IMR-90 (cell line): Measurements from ENCODE around the gene FRMD5. TPM values are rescaled to one million over a fixed set of nuclear protein-coding genes. Genes with fewer than 3 reads are reported as not detected.

Experiments
- ATAC-seq: fragments of 200-7000 bp; cut with Tn5 transposase; 2 replicates; pipeline ENCODE4 v1.9.1; 2020; ENCODE audit warnings: low read depth, mild to moderate bottlenecking, moderate library complexity
- BruUV-seq: library from RNA; stranded (reverse); fragments of 400-500 nt; replicated peaks from 2 replicates; lab custom pipeline; 2021; lab: Mats Ljungman, UMichigan
- CTCF ChIA-PET: fragments of 300-600 bp; formaldehyde crosslinking; extraction: SDS; loops from one replicate; lab custom pipeline; 2021; ENCODE audit warnings: antibody characterized with exemption; lab: Yijun Ruan, JAX
- POLR2A ChIA-PET: fragments of 300-600 bp; sonication (Branson Sonifier 250); formaldehyde crosslinking; loops from one replicate; lab custom pipeline; 2022; ENCODE audit warnings: antibody characterized with exemption; ENCODE audit not compliant: unreplicated experiment; lab: Charles Lee
- DNase-seq: peaks from one replicate; pipeline ENCODE4 v3.0.0; 2013
- H2AFZ ChIP-seq: replicated peaks from 2 replicates; pipeline ENCODE3; 2013; ENCODE audit warnings: low read length, mild to moderate bottlenecking; ENCODE audit not compliant: poor library complexity
- H2AK5ac ChIP-seq: 2 replicates; pipeline ENCODE4 v1.6.1; 2013; ENCODE audit warnings: low read depth, low read length, inconsistent platforms
- H2AK9ac ChIP-seq: replicated peaks from 2 replicates; pipeline ENCODE3; 2013; ENCODE audit warnings: mild to moderate bottlenecking, low read depth, low read length, moderate library complexity; ENCODE audit not compliant: poor library complexity
- H2BK120ac ChIP-seq: 2 replicates; pipeline ENCODE4 v1.6.1; 2013; ENCODE audit warnings: low read depth, low read length, inconsistent platforms
- H2BK15ac ChIP-seq: 3 replicates; pipeline ENCODE4 v1.6.1; 2013; ENCODE audit warnings: low read depth, low read length, inconsistent platforms
- H2BK20ac ChIP-seq: 2 replicates; pipeline ENCODE4 v1.6.1; 2013; ENCODE audit warnings: low read depth, mild to moderate bottlenecking, inconsistent platforms, low read length, moderate library complexity
- H2BK5ac ChIP-seq: 2 replicates; pipeline ENCODE4 v1.6.1; 2013; ENCODE audit warnings: mild to moderate bottlenecking, low read depth, low read length, inconsistent platforms; ENCODE audit not compliant: poor library complexity, severe bottlenecking
- H3K14ac ChIP-seq: replicated peaks from 2 replicates; pipeline ENCODE4 v1.6.1; 2013; ENCODE audit warnings: low read depth, low read length, inconsistent platforms
- H3K18ac ChIP-seq: 2 replicates; pipeline ENCODE4 v1.6.1; 2013; ENCODE audit warnings: low read depth, low read length, control low read depth
- H3K23ac ChIP-seq: 2 replicates; pipeline ENCODE4 v1.6.1; 2013; ENCODE audit warnings: low read depth, low read length, inconsistent platforms
- H3K27ac ChIP-seq: 2 replicates; pipeline ENCODE4 v1.5.1; 2013; ENCODE audit warnings: mild to moderate bottlenecking, control low read depth, low read length; ENCODE audit not compliant: insufficient read depth
- H3K27me3 ChIP-seq: 2 replicates; pipeline ENCODE4 v1.6.1; 2013; ENCODE audit warnings: low read length; ENCODE audit not compliant: control insufficient read depth, insufficient read depth
- H3K36me3 ChIP-seq: 2 replicates; pipeline ENCODE4 v1.6.1; 2013; ENCODE audit warnings: low read length, mixed read lengths; ENCODE audit not compliant: control insufficient read depth, insufficient read depth
- H3K4ac ChIP-seq: 2 replicates; pipeline ENCODE4 v1.6.1; 2013; ENCODE audit warnings: low read depth, low read length, inconsistent platforms
- H3K4me1 ChIP-seq: 2 replicates; pipeline ENCODE4 v1.6.1; 2013; ENCODE audit warnings: low read length, mixed read lengths; ENCODE audit not compliant: control insufficient read depth, insufficient read depth
- H3K4me2 ChIP-seq: 2 replicates; pipeline ENCODE4 v1.6.1; 2013; ENCODE audit warnings: low read depth, mild to moderate bottlenecking, control low read depth, low read length, moderate library complexity
- H3K4me3 ChIP-seq: 2 replicates; pipeline ENCODE4 v1.5.1; 2013; ENCODE audit warnings: low read depth, mild to moderate bottlenecking, control low read depth, low read length, moderate library complexity; ENCODE audit not compliant: insufficient read depth
- H3K56ac ChIP-seq: 2 replicates; pipeline ENCODE4 v1.6.1; 2013; ENCODE audit warnings: low read length, inconsistent platforms; ENCODE audit not compliant: insufficient read depth; ENCODE audit errors: extremely low read depth
- H3K79me1 ChIP-seq, 2 experiments: 2 replicates each; pipeline ENCODE4 v1.6.1; 2013; ENCODE audit warnings: low read length in 2 of 2, inconsistent platforms in 1 of 2, low read depth in 1 of 2
- H3K9ac ChIP-seq: 2 replicates; pipeline ENCODE4 v1.6.1; 2013; ENCODE audit warnings: low read depth, low read length, control low read depth
- H3K9me1 ChIP-seq: 2 replicates; pipeline ENCODE4 v1.6.1; 2013; ENCODE audit warnings: low read length, inconsistent platforms; ENCODE audit not compliant: insufficient read depth
- H3K9me3 ChIP-seq: 2 replicates; pipeline ENCODE4 v1.6.1; 2013; ENCODE audit warnings: low read length; ENCODE audit not compliant: control insufficient read depth, insufficient read depth
- H4K20me1 ChIP-seq: 2 replicates; pipeline ENCODE4 v1.6.1; 2013; ENCODE audit warnings: low read length, inconsistent platforms; ENCODE audit not compliant: insufficient read depth
- H4K5ac ChIP-seq: 2 replicates; pipeline ENCODE4 v1.6.1; 2013; ENCODE audit warnings: mild to moderate bottlenecking, low read depth, low read length, control low read depth
- H4K8ac ChIP-seq, 2 experiments: 2 replicates each; pipeline ENCODE4 v1.6.1; 2013; ENCODE audit warnings: low read depth in 2 of 2, low read length in 2 of 2, control low read depth in 1 of 2, inconsistent platforms in 1 of 2
- H4K91ac ChIP-seq: 2 replicates; pipeline ENCODE4 v1.6.1; 2013; ENCODE audit warnings: low read depth, low read length, inconsistent platforms; ENCODE audit not compliant: insufficient read depth
- BHLHE40 ChIP-seq: fragments of 150-350 bp; IDR thresholded peaks from 2 replicates; pipeline ENCODE4 v1.6.1; 2016; ENCODE audit warnings: mild to moderate bottlenecking, low read depth, low read length
- CEBPB ChIP-seq: IDR thresholded peaks from 2 replicates; pipeline ENCODE4 v1.6.1; 2012; ENCODE audit warnings: low read depth, low read length, improper control_type of control experiment
- CHD1 ChIP-seq: IDR thresholded peaks from 2 replicates; pipeline ENCODE4 v1.6.1; 2012; ENCODE audit warnings: low read depth, low read length, improper control_type of control experiment
- FOS ChIP-seq: fragments of 150-350 bp; IDR thresholded peaks from 2 replicates; pipeline ENCODE4 v1.6.1; 2016; ENCODE audit warnings: low read depth, low read length
- MAFK ChIP-seq: IDR thresholded peaks from 2 replicates; pipeline ENCODE4 v1.6.1; 2012; ENCODE audit warnings: low read depth, low read length, improper control_type of control experiment
- MAZ ChIP-seq: IDR thresholded peaks from 2 replicates; pipeline ENCODE4 v1.6.1; 2012; ENCODE audit warnings: low read depth, mild to moderate bottlenecking, low read length, improper control_type of control experiment, moderate library complexity, borderline replicate concordance
- MXI1 ChIP-seq: IDR thresholded peaks from 2 replicates; pipeline ENCODE4 v1.6.1; 2012; ENCODE audit warnings: low read depth, mild to moderate bottlenecking, low read length, moderate library complexity, borderline replicate concordance
- NFE2L2 ChIP-seq: fragments of 150-350 bp; IDR thresholded peaks from 2 replicates; pipeline ENCODE4 v1.6.1; 2016; ENCODE audit warnings: low read depth, mild to moderate bottlenecking, low read length
- POLR2A ChIP-seq: IDR thresholded peaks from 2 replicates; pipeline ENCODE4 v1.6.1; 2012; ENCODE audit warnings: mild to moderate bottlenecking, low read depth, low read length
- RAD21 ChIP-seq: IDR thresholded peaks from 2 replicates; pipeline ENCODE4 v1.6.1; 2012; ENCODE audit warnings: low read length, improper control_type of control experiment
- RCOR1 ChIP-seq: IDR thresholded peaks from 2 replicates; pipeline ENCODE4 v1.6.1; 2012; ENCODE audit warnings: mild to moderate bottlenecking, low read length, improper control_type of control experiment; ENCODE audit not compliant: insufficient replicate concordance
- SMC3 ChIP-seq: fragments of 150-350 bp; IDR thresholded peaks from 2 replicates; pipeline ENCODE4 v1.6.1; 2016; ENCODE audit warnings: low read depth, mild to moderate bottlenecking, antibody characterized with exemption, low read length, moderate library complexity
- USF2 ChIP-seq: fragments of 150-350 bp; IDR thresholded peaks from 2 replicates; pipeline ENCODE4 v1.6.1; 2017; ENCODE audit warnings: mild to moderate bottlenecking, antibody characterized with exemption, low read length, low read depth
- WGBS, 2 experiments: methylation state at CpG; one replicate each; pipeline versions ENCODE4 v1.1.5 to v1.1.7; 2013; ENCODE audit warnings: missing lambda C conversion rate in 2 of 2; ENCODE audit not compliant: insufficient read length in 1 of 2; ENCODE audit errors: extremely low coverage in 2 of 2; 5-methylcytosine and 5-hydroxymethylcytosine counted together
- dilution Hi-C: fragments of 300-500 bp; cut with HindIII; formaldehyde crosslinking; loops from one replicate; pipeline ENCODE4 v1.14.3; 2018; ENCODE audit warnings: low sequenced_read_pairs; ENCODE audit not compliant: unreplicated experiment
- in situ Hi-C: fragments of 300-500 bp; cut with MboI; formaldehyde crosslinking; loops from 3 replicates; pipeline ENCODE4 v1.14.3; 2019; ENCODE audit warnings: low sequenced_read_pairs, inconsistent platforms, mixed read lengths
- intact Hi-C: fragments of 100-400 bp; cut with micrococcal nuclease; formaldehyde crosslinking; loops from 2 replicates; pipeline ENCODE4 v1.10.0; 2022
- polyA plus RNA-seq, 3 experiments: library from polyadenylated mRNA; depleted of rRNA; stranded (reverse); fragments of >200 nt; gene quantifications; 2 replicates each; pipeline ENCODE4 v1.2.3, GENCODE V29; 2012; ENCODE audit warnings: low replicate concordance in 1 of 3
- total RNA-seq: library from RNA; depleted of rRNA; stranded (reverse); fragments of >200 nt; gene quantifications from 2 replicates; pipeline ENCODE4 v1.2.3, GENCODE V29; 2012
- TF ChIP-seq, protein P1 (sequence below): fragments of 150-350 bp; IDR thresholded peaks from 2 replicates; pipeline ENCODE4 v1.6.1; 2016; ENCODE audit warnings: low read depth, mild to moderate bottlenecking, low read length, moderate library complexity, borderline replicate concordance
- TF ChIP-seq, protein P2 (sequence below): conservative IDR thresholded peaks from 2 replicates; pipeline ENCODE4 v1.5.1; 2012; ENCODE audit warnings: mild to moderate bottlenecking, low read depth, low read length, improper control_type of control experiment

The FRMD5 gene
- total and polyA plus RNA-seq, 2 of the 4 experiments (the other 2 are of a cell fraction) = 4.1 to 5.4 TPM

GRCh38 chr15:43942194-43942593 lies 252.9 kb downstream of the FRMD5 start:
- dilution Hi-C loops = no loop called here
- no peaks in the 10 kb centered on the region for H3K36me3 ChIP-seq
- ChIA-PET CTCF (no interaction called here), POLR2A (no interaction called here)
- DNase-seq (no peak), ATAC-seq (no peak)
- no peaks in the 10 kb centered on the region for H3K79me1 ChIP-seq
- no peak overlapping the region; the same call in 1 of the 2 replicates for H3K23ac ChIP-seq
- H4K5ac ChIP-seq = no peak overlapping the region
- peaks cover 2% of the 10 kb centered on the region; the same call in 1 of the 2 replicates for H3K4me1 ChIP-seq
- no peak overlapping the region for H2BK5ac ChIP-seq
- no CpG with 5 or more reads among the region's 1 CpG for WGBS, 2 experiments
- H3K9me3 ChIP-seq = no peaks in the 10 kb centered on the region
- no peak overlapping the region for H2BK120ac ChIP-seq
- no peaks in the 10 kb centered on the region for H3K9me1 ChIP-seq
- no peak overlapping the region for H2BK15ac ChIP-seq
- no peak overlapping the region for H4K91ac ChIP-seq
- no peak overlapping the region for H4K8ac ChIP-seq
- in situ Hi-C loops = no loop called here
- no peak overlapping the region for H3K56ac ChIP-seq
- H3K4me2 ChIP-seq = no peak overlapping the region
- H3K18ac ChIP-seq = no peak overlapping the region
- no peak overlapping the region for H2AFZ ChIP-seq
- intact Hi-C loops = no loop called here
- no peak overlapping the region for H3K27ac ChIP-seq
- no peak overlapping the region for H3K14ac ChIP-seq
- no peak overlapping the region for H3K9ac ChIP-seq
- no TSS peak for BruUV-seq
- TF ChIP-seq MXI1 = no peak
- no peak for TF ChIP-seq RAD21
- TF ChIP-seq MAZ = no peak
- TF ChIP-seq, protein P1, sequence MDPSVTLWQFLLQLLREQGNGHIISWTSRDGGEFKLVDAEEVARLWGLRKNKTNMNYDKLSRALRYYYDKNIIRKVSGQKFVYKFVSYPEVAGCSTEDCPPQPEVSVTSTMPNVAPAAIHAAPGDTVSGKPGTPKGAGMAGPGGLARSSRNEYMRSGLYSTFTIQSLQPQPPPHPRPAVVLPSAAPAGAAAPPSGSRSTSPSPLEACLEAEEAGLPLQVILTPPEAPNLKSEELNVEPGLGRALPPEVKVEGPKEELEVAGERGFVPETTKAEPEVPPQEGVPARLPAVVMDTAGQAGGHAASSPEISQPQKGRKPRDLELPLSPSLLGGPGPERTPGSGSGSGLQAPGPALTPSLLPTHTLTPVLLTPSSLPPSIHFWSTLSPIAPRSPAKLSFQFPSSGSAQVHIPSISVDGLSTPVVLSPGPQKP = no peak
- TF ChIP-seq FOS = no peak
- TF ChIP-seq RCOR1 = no peak
- no peak for TF ChIP-seq SMC3
- TF ChIP-seq MAFK = no peak
- no peak for TF ChIP-seq BHLHE40
- TF ChIP-seq CHD1 = no peak
- TF ChIP-seq NFE2L2 = no peak
- TF ChIP-seq USF2 = no peak
- no peak for TF ChIP-seq CEBPB
- TF ChIP-seq, protein P2, sequence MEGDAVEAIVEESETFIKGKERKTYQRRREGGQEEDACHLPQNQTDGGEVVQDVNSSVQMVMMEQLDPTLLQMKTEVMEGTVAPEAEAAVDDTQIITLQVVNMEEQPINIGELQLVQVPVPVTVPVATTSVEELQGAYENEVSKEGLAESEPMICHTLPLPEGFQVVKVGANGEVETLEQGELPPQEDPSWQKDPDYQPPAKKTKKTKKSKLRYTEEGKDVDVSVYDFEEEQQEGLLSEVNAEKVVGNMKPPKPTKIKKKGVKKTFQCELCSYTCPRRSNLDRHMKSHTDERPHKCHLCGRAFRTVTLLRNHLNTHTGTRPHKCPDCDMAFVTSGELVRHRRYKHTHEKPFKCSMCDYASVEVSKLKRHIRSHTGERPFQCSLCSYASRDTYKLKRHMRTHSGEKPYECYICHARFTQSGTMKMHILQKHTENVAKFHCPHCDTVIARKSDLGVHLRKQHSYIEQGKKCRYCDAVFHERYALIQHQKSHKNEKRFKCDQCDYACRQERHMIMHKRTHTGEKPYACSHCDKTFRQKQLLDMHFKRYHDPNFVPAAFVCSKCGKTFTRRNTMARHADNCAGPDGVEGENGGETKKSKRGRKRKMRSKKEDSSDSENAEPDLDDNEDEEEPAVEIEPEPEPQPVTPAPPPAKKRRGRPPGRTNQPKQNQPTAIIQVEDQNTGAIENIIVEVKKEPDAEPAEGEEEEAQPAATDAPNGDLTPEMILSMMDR = no peak
- no peak for TF ChIP-seq POLR2A
- no peak overlapping the region for H2AK9ac ChIP-seq
- no peak overlapping the region for H2AK5ac ChIP-seq
- no peak overlapping the region for H3K4me3 ChIP-seq
- H3K4ac ChIP-seq = no peak overlapping the region
- H4K20me1 ChIP-seq = no peaks in the 10 kb centered on the region
- H3K27me3 ChIP-seq = no peaks in the 10 kb centered on the region
- H2BK20ac ChIP-seq = no peak overlapping the region
